NCI-H748 treated with DMSO at 0.1 percent for 48 hours (cell line): ENCODE data around the gene STARD3.
A peak's percentile ranks its signal among the peaks of the same experiment; 100 is the strongest.

ENCODE experiments used
- DNase-seq: peaks from one replicate; lab custom pipeline; 2025; lab: John Stamatoyannopoulos, UW

The STARD3 gene

DNA sequence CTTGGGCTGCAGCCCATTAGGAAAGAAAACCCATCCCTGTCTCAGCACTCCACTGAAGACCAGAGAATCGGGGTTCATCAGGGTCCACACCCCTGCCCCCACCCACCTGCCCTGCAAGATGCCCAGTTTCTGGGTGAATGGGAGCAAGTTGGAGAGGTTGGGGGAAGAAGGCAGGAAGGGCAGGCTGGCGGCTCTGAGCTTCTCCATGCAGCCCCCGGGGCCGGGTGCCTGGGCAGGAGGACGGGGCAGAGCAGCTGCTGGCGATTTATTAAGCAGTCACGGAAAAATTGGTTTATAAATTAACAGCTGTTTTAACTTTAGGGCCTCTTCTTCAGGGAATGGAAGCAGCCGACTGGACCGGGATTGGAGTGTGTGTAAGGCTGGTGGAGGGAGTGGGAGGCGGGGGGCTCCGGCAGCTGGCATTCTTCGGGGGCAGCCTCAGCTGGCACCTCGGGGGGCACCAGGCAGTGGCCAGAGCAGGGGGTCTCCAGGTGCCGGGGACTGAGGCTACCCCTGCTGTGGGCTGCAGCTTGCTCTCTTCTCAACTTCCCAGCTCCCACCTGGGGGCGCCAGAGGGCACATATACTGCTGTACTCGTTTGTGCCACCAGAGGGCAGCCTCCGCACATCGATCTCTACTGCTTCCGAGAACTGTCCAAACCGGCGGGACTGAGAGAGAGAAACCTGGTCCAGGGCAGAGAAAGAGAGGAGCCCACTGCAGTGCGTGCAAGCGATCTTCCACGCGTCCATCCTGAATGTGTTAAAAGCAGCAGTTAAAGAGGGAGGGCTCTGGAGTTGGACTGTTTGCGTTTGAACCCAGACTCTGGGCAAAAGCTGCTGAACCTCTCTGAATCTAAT, 15.2 kb upstream of the STARD3 start:
- DNase-seq = peak; percentile 60

DNA sequence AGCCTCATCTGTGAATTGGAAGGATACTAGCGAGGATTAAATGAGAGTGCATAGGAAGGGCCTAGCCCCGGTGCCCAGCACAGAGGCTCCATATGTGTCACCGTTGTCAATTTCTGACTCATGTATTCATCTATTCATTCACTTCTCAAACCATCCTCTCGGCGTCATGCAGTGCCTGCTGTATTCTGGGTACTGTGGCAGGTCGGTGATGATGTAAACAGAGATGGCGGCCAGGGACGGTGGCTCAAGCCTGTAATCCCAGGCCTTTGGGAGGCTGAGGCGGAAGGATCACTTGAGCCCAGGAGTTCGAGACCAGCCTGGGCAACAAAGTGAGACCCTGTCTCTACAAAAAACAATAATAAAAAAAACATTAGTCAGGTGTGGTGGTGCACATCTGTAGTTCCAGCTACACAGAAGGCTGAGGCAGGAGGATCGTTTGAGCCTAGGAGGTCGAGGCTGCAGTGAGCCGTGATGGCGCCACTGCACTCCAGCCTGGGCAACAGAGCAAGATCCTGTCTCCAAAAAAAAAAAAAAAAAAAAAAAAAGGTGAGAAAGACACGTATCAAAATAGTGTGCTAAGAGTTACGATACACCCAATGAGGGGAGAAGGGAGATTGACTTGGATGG, 14.5 kb upstream of the STARD3 start:
- DNase-seq = no peak

DNA sequence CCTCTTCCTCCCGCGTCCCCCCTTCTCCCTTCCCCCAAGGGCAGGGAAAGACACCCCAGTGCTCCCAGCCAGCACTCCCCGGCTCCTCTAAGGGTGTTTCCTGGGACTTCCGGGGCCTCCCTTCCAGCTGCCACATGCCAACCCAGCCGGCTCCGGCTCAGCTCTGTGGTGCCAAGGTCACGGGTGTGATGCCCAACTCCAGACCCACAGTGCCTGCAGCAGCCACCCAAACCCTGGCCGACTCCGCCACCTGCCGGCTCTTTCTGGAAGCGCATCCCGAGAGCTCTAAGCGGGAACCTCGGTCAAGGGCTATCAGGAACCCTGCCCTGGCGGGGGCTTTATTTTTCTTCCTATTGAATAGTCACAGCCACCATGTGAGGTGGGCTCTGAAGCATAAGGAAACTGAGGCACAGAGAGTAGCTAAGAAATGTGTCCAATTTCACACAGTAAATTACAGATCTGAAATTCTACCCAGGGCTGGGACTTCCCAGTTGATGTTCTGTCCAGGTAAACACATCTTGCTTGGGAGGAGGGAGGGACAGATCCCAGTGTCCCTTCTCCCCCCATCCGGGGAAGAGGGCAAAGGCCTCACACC, 13.5 kb upstream of the STARD3 start:
- DNase-seq = peak; percentile 47

DNA sequence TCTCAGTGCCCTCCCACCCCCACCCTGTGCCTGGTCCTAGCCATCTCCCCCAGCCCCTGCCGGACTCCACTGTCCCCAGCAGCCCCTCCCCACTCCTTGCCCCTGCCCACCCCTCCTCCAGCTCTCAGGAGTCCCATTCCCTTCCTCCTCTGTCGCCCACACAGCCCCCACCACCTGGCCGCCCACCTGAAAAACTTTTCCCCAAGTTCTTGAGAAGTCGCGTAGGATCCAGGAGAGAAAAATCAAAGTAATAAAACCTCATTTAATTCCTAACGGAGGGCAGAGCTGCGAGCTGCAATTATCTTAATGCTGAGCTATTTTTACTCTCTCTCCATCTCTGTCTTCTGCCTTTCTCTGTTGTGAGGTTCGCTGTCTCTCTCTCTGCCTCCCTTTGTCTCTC, 12.6 kb upstream of the STARD3 start:
- DNase-seq = no peak

DNA sequence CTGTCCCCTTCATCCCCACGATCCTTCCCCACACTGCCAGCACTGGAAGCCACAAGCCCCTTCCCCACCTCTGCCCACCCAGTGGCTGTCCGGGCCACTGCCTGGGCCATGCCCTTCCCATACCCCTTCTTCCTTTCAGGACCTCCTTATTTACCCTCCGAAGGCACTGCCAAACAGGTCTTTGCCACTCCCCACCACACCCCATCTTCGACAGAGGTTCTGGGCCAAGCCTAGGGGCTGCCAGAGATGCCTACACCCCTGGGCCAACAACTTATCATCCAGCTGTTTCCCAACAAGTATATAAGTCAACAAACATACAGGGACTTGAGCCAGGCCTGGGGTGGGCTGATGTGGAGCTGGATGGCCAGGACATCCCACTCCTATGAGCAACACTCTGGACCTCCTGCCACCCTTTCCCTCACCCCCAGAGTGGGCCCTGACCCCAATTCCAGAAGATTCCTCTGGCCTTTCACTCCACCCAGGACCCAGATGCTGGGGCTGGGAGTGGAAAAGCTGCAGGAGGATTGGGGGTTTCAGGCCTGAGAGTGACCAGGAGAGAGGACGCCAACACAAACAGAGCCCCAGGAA, 11.7 kb upstream of the STARD3 start:
- DNase-seq = no peak

DNA sequence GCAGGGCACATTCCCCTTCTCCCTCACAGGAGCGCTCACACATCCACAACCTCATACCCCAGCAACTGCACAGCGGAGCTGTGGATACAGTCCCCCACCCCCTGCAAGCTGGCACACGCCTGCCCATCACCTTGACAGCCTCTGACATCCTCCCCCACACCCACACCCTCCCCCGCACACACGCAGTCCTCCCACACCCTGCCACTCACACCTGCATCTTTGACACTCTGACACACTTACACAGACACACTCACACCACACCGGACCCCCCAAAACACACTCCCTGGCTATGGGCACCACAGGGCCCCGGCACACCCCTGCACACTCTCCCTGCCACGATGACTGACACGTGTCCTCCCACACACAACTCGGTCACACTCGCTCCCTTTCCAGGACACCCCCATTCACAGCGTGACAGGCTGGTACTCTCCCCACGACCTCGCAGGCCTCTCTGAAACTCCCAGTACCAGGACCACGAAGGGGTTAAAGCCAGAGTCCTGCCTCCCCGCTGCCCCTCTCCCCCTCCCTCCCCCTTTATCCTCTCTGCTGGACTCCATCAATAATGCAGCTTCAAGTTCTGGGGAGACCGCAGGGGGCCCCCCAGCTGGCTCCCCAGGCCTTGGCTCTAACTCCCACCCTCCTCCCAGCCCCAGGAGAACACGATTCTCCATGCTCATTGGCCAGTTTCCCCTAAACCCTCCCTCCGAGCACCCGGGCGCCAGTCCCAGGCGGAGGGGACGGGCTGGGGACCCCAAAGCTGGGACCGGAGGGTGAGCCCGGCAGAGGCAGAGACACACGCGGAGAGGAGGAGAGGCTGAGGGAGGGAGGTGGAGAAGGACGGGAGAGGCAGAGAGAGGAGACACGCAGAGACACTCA, 10.5 kb upstream of the STARD3 start, which contains the start of gene PPP1R1B:
TSS of gene PPP1R1B (plus strand) at position 782 of the 876 bp plus-strand sequence. CDS start 441 bp downstream, outside the sequence.
- DNase-seq = no peak

DNA sequence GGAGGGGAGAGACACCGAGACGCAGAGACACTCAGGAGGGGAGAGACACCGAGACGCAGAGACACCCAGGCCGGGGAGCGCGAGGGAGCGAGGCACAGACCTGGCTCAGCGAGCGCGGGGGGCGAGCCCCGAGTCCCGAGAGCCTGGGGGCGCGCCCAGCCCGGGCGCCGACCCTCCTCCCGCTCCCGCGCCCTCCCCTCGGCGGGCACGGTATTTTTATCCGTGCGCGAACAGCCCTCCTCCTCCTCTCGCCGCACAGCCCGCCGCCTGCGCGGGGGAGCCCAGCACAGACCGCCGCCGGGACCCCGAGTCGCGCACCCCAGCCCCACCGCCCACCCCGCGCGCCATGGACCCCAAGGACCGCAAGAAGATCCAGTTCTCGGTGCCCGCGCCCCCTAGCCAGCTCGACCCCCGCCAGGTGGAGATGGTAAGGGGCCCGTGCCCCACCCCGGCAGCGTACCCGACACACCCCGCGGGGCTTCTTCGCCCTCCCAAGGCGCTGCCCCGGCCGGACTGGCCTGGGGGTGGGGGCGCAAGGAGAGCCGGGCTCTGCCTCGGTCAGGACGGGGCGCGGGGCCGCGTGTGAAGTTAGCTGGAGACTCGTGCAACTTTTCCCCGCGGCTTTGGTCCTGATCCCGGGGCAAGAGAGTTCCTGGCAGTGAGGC, 9.8 kb upstream of the STARD3 start:
- DNase-seq = no peak

DNA sequence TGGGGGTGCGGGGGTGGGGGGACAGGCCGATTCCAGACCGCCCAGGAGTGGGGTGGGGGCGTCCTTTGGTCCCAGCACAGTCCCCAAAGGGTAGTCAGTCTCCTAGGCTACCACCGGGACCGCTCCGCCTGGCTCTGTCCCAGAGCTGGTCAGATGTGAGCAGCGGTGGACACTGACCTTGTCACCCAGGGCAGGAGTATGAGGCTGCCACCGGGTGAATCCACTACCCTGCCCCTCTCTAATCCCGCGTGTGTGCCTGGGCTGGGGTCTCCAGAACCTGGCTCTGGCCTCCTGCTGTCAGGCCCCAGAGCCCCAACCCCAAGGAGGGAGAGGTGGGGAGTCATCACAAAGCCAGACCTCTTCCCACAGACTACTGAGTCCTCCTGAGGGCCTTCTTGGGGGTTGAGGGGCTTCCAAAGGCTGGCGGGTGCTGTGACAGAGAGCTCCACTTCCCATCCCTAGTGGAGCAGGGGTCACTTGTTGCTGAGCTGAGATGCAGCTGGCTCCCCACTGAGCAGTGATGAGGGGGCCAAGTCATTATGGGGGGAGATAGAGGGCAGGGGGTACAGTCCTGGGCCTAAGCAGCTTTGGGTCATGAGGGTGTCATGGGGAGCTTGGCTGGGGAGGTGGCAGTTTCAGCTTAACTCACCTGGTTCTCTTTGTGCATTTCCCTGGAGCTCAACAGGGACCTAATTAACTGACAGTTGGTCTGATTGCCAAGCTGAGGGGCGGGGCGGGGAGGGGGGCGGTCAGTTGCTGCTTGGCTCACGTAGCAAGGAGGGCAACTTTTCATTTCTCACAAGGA, 9.0 kb upstream of the STARD3 start:
- DNase-seq = no peak

DNA sequence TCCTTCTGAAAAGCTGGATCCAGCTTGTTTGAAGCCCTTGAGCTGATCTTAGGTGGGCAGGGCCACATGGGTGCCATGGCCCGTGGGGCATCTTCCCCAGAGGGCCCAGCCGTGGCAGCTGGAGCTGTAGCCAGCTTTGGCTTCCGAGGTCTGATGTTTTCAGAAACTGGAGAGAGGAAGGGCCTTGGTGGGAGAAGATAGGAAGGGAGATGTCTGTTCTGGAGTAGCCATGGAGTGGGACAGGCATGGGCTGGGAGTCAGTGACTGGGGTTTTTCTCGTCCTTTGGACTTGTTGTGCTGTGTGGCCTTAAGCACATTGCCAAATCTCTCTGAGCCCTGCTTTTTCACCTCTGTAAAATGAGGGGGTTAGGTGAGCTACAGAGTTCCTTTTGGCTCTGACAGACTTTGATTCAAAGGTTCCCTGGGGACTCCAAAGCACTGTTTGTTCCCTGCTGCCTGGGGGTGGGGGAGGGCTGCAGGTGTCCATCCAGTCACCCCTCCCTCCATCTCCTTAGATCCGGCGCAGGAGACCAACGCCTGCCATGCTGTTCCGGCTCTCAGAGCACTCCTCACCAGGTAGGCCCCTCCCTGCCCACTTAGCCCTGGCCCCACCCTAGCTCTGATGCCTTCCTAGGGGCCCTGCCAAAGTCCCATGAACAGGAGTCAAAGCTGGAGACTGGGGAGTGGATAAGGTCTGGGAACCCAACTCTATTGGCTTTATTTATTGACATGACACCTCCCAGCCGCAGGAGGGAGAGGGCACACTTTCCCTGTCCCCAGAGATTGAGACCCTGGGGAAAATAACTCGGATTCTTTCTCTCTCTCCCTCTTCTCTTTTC, 8.1 kb upstream of the STARD3 start:
- DNase-seq = no peak

DNA sequence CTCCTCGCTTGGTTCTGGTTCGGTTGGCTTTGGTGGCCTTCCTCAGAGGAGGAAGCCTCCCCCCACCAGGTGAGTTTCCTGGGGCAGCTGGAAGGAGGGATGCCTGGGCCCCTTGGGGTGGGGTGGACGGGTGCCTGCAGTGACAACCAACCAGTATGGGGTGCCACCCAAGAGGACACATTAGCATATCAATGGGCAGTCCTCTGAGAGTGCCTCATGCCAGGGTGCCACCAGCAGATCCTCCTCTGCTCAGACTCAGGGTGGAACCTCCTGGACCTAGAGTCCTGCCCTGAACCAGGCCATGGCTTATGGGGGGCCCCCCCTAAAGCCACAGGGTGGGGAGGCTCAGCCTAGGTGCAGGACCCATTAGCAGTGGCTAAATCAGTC, 7.5 kb upstream of the STARD3 start:
- DNase-seq = no peak

DNA sequence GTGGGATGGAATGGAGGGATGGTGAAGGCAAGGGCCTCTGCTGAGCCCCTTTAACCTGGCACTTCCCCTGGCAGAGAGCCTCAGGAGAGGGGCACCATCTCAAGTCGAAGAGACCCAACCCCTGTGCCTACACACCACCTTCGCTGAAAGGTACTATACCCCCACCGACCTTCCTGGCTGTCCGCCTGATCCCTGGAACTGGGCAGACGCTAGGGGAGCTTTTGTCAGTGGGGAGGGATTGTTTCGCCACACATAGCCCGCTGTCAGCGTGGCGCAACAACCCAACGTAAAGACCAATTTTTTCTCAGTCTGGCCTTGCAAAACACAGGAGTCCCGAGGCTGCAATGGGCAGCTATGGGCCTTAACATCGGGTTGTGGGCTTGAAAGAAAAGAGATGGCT, 7.0 kb upstream of the STARD3 start:
- no peak for DNase-seq

DNA sequence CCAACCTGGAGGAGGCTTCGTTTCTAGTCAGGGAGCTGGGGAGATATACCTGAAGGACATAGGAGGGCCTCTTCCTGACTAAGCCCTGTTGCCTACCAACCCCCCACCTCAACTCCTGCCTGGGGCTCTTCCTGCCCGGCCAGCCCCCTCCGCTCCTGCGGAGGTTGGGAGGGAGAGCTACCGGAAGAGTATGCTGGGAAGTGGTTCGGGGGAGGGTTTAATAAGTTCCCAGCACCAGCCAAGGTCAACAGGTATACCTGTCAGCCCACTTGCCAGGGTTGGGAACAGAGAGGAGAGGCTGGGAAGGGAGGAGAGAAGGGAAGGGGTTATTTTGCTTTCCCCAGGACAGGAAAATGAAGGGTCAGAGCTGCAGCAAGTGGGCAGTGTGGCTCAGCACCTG, 5.5 kb upstream of the STARD3 start:
- no peak for DNase-seq

DNA sequence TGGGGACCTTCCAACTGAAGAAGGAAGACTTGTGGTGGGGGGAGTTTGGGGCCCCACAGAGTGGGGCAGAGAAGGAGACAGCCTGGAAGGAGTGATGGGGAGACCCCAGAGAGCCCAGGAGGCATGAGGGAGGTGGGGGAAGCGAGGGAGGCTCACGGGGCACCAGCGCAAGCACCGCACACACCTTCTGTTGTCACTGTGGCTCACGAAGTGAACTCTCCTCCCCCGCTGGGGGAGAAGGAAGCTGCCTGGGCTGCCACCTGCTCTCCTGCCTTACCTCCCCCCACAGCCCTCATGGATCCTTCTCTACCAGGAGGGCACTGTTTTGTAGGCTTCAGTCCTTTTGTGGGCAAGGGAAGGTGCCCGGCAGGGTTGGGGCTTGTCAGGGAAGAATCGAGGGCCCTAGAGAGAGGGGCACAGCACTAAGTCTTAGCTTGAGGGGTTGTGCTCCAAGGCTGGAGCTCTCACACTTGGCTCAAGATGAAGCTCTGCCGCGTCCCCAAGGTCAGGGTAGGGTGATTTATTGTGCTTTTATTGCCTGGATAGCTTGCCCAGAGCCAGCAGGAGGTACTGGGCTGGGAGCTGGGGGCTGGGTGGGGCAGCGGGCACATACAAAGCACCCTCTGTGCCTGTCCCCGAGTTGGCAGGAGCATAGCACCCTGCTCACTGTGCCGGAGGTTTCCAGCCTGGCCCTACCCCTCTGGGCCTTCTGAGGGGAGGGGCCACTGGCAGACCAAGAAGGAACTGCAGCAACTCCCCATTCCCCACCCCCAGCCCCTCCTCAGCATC, 4.6 kb upstream of the STARD3 start:
- DNase-seq = no peak

DNA sequence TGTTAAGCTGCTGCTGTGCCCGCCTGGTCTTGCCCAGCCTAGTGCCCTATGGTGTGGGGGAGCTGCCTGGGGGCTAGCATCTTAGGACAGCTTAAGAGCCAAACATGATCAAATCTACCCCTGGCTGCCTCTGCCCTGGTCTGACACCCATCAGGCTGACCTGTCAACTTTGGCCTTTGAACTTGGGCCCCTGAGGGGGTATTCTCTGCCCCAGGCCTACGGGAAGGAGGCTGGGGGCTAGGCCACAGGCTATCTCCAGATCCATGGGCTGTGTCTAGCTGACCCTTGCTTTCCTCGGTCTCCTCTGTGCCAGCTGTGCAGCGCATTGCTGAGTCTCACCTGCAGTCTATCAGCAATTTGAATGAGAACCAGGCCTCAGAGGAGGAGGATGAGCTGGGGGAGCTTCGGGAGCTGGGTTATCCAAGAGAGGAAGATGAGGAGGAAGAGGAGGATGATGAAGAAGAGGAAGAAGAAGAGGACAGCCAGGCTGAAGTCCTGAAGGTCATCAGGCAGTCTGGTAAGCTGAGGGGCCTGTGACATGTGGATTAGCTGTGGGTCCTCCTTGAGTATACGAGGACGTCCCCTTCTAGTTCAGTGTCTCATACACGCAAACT, 3.3 kb upstream of the STARD3 start:
- no peak for DNase-seq

DNA sequence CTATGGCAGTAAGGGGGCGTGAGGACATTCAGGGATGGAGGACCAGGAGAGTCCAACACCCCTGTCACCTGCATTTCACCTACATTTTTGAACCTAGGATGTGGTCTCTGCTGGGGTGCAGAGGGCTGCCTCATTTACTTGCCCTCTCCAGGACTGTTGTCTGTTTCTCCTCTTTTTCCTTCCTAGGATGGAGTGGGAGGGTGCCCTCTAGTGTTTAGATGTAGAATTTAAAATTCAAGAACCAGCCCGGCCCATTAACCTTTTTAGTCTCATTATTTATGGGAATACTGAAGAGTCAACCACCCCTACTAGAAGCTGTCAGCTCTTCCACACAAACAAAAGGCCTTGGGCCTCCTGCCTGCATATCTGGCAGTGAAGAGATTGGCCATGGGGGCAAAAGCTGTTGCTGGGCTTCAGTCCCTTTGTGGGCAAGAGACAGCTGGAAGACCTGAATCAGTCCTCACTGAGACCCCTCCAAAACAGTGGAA, 2.5 kb upstream of the STARD3 start:
- DNase-seq = peak; percentile 18

DNA sequence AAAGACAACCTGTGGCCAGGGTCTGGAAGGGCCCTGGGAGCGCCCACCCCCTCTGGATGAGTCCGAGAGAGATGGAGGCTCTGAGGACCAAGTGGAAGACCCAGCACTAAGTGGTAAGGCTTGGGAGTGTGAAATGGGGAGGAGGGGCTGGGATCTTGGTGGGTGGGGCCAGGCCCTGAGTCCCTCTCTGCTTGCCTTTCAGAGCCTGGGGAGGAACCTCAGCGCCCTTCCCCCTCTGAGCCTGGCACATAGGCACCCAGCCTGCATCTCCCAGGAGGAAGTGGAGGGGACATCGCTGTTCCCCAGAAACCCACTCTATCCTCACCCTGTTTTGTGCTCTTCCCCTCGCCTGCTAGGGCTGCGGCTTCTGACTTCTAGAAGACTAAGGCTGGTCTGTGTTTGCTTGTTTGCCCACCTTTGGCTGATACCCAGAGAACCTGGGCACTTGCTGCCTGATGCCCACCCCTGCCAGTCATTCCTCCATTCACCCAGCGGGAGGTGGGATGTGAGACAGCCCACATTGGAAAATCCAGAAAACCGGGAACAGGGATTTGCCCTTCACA, 1.2 kb upstream of the STARD3 start:
- no peak for DNase-seq

DNA sequence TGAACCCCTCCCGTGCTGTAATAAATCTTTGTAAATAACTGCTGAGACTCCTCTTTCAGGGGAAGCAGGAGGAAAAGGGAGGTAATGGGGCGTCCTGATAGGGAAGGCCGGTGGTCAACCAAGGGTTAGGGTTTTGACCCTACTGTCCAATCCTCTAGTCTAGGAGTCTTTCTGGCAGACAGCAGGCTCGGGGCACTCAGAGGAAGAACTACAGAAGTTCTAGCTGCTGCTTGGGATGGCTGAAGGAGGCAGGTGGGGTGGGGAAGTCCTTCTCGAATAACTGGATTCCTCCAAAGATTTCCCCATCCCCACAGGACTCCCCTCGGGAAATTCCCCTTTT, 387 bp upstream of the STARD3 start:
- no peak for DNase-seq

DNA sequence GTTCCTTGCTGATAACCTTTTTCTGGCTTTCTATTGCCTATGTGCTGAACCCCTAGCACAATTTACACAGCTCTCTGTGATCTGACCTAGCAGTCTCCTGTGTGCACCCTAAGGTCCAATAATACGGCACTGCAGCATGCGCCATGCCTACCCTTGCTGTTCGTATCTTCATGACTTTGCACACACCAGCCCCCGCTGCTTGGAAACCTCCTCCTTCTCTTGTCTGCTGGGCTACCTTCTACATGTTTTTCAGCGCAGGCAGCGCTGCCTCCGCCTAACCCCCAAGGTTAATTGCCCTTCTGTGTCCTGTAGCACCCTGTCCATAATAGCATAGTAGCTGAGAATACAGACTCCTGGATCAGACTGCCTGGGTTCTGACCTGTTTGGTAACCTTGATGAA, 1.4 kb downstream of the STARD3 start:
- no peak for DNase-seq
